HepG2 (cell line): ENCODE measurements around the gene NUP54. TPM values are rescaled to one million over a fixed set of nuclear protein-coding genes. Genes with fewer than 3 reads are reported as not detected.

ENCODE experiments used
- ATF7-NPFF ChIP-seq: sonication (generic); formaldehyde crosslinking; IDR thresholded peaks from 2 replicates; pipeline ENCODE4 v1.8.1; 2023; ENCODE audit warnings: mild to moderate bottlenecking, low read depth, missing genetic modification reagents, moderate library complexity
- HDAC6 ChIP-seq: fragments of 200-600 bp; sonication (generic); IDR thresholded peaks from 2 replicates; pipeline ENCODE4 v1.7.0; 2017; ENCODE audit warnings: mild to moderate bottlenecking, antibody characterized with exemption, low read length, low read depth
- KLF15 ChIP-seq: sonication (generic); formaldehyde crosslinking; IDR thresholded peaks from 2 replicates; pipeline ENCODE4 v1.8.1; 2023; ENCODE audit warnings: borderline replicate concordance, mild to moderate bottlenecking, inconsistent platforms, missing genetic modification reagents, mixed read lengths
- ZNF138 ChIP-seq: sonication (generic); formaldehyde crosslinking; IDR thresholded peaks from 2 replicates; pipeline ENCODE4 v1.5.0; 2020; ENCODE audit warnings: mild to moderate bottlenecking, low read depth, missing genetic modification reagents
- ZNF235 ChIP-seq: sonication (generic); formaldehyde crosslinking; IDR thresholded peaks from 2 replicates; pipeline ENCODE4 v1.8.1; 2023; ENCODE audit warnings: mild to moderate bottlenecking, missing genetic modification reagents, borderline replicate concordance
- ZSCAN30 ChIP-seq: sonication (generic); formaldehyde crosslinking; IDR thresholded peaks from 2 replicates; pipeline ENCODE4 v1.5.0; 2020; ENCODE audit warnings: mild to moderate bottlenecking, missing genetic modification reagents
- polyA plus RNA-seq, 8 experiments: library from polyadenylated mRNA; depleted of rRNA in 3 of 8; stranded (reverse) in 7 of 8; unstranded in 1 of 8; fragments of >200 nt; fragmentation: Illumina TruSeq in 4 of 8; extraction: Trizol in 4 of 8; gene quantifications; 2 replicates each; pipeline versions ENCODE4 v1.2.1 to v1.2.3, GENCODE V29; 2011 to 2016; ENCODE audit warnings: low read depth in 4 of 8, missing spikeins in 1 of 8, mixed read lengths in 1 of 8; ENCODE audit not compliant: insufficient read depth in 1 of 8
- total RNA-seq, 5 experiments: library from RNA; depleted of rRNA; stranded (reverse); fragments of >200 nt; fragmentation: Illumina TruSeq; extraction: Trizol; gene quantifications; 2 replicates each; pipeline ENCODE4 v1.2.3, GENCODE V29; 2016; ENCODE audit warnings: low read depth in 1 of 5
- TF ChIP-seq, protein P1 (sequence below): fragments of 450-650 bp; IDR thresholded peaks from 2 replicates; pipeline ENCODE4 v1.6.1; 2017
- TF ChIP-seq, protein P2 (sequence below): sonication (generic); formaldehyde crosslinking; IDR thresholded peaks from 2 replicates; pipeline ENCODE4 v1.5.0; 2020; ENCODE audit warnings: mild to moderate bottlenecking, missing genetic modification reagents, borderline replicate concordance
- TF ChIP-seq, protein P3 (sequence below): sonication (generic); formaldehyde crosslinking; IDR thresholded peaks from 2 replicates; pipeline ENCODE4 v1.5.0; 2020; ENCODE audit warnings: missing genetic modification reagents
- TF ChIP-seq, protein P4 (sequence below): sonication (generic); formaldehyde crosslinking; IDR thresholded peaks from 2 replicates; pipeline ENCODE4 v1.5.0; 2020; ENCODE audit warnings: mild to moderate bottlenecking, low read depth, missing genetic modification reagents, borderline replicate concordance
- TF ChIP-seq, protein P5 (sequence below): sonication (generic); formaldehyde crosslinking; IDR thresholded peaks from 2 replicates; pipeline ENCODE4 v1.5.0; 2020; ENCODE audit warnings: mild to moderate bottlenecking, missing genetic modification reagents
- TF ChIP-seq, protein P6 (sequence below): sonication (generic); formaldehyde crosslinking; IDR thresholded peaks from 2 replicates; pipeline ENCODE4 v1.4.0; 2020; ENCODE audit warnings: missing genetic modification reagents

NUP54 gene
- total and polyA plus RNA-seq, 2 of the 13 experiments (the other 11 are each of a cell fraction or from before 2014, with no cell fraction given): 36.1 to 69.3 TPM

DNA sequence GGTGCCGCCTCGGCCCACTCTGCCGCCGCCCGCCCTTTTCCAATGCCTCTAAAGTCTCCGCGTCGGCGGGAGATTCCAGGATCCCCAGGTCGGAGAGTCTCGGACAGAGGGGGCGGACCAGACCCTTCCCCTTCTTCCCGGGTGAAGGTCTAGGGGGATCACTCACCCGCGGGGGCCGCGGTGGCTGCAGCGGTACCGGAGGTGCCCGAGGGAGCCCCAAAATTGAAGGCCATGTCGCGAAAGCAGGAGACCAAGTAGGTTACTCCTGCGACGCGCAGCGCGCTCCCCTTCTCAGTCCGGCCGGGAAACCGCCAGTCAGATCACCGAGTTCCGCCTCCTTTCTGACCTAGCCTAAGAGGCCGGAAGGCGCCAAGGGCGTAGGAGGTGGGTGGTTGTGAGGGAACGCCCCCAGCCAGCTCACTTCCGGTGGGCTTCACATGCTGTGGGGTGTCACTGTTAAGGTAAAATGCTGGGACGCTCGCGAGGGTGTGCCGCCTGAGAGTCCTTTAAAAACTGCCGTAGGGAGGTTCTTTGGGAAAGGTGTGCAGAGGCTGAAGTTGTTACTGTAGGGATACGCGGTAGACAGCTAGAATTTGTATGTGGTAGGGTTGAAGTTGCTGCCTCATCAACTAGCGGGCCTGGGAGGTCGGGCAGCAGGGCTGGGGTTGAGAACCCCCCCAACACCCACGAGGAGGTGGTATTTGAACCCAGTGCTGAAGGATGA lies at the start of gene NUP54 (continued):
- TF ChIP-seq, protein P1, sequence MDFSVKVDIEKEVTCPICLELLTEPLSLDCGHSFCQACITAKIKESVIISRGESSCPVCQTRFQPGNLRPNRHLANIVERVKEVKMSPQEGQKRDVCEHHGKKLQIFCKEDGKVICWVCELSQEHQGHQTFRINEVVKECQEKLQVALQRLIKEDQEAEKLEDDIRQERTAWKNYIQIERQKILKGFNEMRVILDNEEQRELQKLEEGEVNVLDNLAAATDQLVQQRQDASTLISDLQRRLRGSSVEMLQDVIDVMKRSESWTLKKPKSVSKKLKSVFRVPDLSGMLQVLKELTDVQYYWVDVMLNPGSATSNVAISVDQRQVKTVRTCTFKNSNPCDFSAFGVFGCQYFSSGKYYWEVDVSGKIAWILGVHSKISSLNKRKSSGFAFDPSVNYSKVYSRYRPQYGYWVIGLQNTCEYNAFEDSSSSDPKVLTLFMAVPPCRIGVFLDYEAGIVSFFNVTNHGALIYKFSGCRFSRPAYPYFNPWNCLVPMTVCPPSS: no peak
- TF ChIP-seq ZSCAN30 (CRISPR knock-in tag): 0 out of 2 replicates have a peak, but pooled peaks have one; percentile 77
- TF ChIP-seq, protein P2, sequence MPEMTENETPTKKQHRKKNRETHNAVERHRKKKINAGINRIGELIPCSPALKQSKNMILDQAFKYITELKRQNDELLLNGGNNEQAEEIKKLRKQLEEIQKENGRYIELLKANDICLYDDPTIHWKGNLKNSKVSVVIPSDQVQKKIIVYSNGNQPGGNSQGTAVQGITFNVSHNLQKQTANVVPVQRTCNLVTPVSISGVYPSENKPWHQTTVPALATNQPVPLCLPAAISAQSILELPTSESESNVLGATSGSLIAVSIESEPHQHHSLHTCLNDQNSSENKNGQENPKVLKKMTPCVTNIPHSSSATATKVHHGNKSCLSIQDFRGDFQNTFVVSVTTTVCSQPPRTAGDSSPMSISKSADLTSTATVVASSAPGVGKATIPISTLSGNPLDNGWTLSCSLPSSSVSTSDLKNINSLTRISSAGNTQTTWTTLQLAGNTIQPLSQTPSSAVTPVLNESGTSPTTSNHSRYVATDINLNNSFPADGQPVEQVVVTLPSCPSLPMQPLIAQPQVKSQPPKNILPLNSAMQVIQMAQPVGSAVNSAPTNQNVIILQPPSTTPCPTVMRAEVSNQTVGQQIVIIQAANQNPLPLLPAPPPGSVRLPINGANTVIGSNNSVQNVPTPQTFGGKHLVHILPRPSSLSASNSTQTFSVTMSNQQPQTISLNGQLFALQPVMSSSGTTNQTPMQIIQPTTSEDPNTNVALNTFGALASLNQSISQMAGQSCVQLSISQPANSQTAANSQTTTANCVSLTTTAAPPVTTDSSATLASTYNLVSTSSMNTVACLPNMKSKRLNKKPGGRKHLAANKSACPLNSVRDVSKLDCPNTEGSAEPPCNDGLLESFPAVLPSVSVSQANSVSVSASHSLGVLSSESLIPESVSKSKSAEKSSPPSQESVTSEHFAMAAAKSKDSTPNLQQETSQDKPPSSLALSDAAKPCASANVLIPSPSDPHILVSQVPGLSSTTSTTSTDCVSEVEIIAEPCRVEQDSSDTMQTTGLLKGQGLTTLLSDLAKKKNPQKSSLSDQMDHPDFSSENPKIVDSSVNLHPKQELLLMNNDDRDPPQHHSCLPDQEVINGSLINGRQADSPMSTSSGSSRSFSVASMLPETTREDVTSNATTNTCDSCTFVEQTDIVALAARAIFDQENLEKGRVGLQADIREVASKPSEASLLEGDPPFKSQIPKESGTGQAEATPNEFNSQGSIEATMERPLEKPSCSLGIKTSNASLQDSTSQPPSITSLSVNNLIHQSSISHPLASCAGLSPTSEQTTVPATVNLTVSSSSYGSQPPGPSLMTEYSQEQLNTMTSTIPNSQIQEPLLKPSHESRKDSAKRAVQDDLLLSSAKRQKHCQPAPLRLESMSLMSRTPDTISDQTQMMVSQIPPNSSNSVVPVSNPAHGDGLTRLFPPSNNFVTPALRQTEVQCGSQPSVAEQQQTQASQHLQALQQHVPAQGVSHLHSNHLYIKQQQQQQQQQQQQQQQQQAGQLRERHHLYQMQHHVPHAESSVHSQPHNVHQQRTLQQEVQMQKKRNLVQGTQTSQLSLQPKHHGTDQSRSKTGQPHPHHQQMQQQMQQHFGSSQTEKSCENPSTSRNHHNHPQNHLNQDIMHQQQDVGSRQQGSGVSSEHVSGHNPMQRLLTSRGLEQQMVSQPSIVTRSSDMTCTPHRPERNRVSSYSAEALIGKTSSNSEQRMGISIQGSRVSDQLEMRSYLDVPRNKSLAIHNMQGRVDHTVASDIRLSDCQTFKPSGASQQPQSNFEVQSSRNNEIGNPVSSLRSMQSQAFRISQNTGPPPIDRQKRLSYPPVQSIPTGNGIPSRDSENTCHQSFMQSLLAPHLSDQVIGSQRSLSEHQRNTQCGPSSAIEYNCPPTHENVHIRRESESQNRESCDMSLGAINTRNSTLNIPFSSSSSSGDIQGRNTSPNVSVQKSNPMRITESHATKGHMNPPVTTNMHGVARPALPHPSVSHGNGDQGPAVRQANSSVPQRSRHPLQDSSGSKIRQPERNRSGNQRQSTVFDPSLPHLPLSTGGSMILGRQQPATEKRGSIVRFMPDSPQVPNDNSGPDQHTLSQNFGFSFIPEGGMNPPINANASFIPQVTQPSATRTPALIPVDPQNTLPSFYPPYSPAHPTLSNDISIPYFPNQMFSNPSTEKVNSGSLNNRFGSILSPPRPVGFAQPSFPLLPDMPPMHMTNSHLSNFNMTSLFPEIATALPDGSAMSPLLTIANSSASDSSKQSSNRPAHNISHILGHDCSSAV: no peak
- TF ChIP-seq ZNF235 (CRISPR knock-in tag): no peak
- peak; percentile 91 for TF ChIP-seq ATF7-NPFF (CRISPR knock-in tag)
- TF ChIP-seq, protein P3, sequence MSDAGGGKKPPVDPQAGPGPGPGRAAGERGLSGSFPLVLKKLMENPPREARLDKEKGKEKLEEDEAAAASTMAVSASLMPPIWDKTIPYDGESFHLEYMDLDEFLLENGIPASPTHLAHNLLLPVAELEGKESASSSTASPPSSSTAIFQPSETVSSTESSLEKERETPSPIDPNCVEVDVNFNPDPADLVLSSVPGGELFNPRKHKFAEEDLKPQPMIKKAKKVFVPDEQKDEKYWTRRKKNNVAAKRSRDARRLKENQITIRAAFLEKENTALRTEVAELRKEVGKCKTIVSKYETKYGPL (CRISPR knock-in tag): no peak
- TF ChIP-seq ZNF138: no peak; the same call in 1 of the 2 replicates
- no peak for TF ChIP-seq HDAC6
- peak; percentile 88; the same call in 1 of the 2 replicates for TF ChIP-seq KLF15
- TF ChIP-seq, protein P4, sequence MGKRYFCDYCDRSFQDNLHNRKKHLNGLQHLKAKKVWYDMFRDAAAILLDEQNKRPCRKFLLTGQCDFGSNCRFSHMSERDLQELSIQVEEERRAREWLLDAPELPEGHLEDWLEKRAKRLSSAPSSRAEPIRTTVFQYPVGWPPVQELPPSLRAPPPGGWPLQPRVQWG (CRISPR knock-in tag): no peak
- TF ChIP-seq, protein P5, sequence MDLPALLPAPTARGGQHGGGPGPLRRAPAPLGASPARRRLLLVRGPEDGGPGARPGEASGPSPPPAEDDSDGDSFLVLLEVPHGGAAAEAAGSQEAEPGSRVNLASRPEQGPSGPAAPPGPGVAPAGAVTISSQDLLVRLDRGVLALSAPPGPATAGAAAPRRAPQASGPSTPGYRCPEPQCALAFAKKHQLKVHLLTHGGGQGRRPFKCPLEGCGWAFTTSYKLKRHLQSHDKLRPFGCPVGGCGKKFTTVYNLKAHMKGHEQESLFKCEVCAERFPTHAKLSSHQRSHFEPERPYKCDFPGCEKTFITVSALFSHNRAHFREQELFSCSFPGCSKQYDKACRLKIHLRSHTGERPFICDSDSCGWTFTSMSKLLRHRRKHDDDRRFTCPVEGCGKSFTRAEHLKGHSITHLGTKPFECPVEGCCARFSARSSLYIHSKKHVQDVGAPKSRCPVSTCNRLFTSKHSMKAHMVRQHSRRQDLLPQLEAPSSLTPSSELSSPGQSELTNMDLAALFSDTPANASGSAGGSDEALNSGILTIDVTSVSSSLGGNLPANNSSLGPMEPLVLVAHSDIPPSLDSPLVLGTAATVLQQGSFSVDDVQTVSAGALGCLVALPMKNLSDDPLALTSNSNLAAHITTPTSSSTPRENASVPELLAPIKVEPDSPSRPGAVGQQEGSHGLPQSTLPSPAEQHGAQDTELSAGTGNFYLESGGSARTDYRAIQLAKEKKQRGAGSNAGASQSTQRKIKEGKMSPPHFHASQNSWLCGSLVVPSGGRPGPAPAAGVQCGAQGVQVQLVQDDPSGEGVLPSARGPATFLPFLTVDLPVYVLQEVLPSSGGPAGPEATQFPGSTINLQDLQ (CRISPR knock-in tag): no peak
- TF ChIP-seq, protein P6, sequence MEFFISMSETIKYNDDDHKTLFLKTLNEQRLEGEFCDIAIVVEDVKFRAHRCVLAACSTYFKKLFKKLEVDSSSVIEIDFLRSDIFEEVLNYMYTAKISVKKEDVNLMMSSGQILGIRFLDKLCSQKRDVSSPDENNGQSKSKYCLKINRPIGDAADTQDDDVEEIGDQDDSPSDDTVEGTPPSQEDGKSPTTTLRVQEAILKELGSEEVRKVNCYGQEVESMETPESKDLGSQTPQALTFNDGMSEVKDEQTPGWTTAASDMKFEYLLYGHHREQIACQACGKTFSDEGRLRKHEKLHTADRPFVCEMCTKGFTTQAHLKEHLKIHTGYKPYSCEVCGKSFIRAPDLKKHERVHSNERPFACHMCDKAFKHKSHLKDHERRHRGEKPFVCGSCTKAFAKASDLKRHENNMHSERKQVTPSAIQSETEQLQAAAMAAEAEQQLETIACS (CRISPR knock-in tag): no peak
